Activated naive CD8-positive, alpha-beta T cell treated with anti-CD3 and anti-CD28 coated beads for 36 hours (primary cell): ENCODE results near the gene LEMD2. TPM values are rescaled to one million over a fixed set of nuclear protein-coding genes. Genes with fewer than 3 reads are reported as not detected.

Experiments
- DNase-seq: peaks from one replicate; pipeline ENCODE4 v3.0.0; 2021
- H3K27ac Mint-ChIP-seq: one replicate; pipeline ENCODE4 v1.8.0; 2022; ENCODE audit warnings: mild to moderate bottlenecking, moderate library complexity, mixed read lengths
- H3K27me3 Mint-ChIP-seq: one replicate; pipeline ENCODE4 v1.8.0; 2022; ENCODE audit warnings: mild to moderate bottlenecking, mixed read lengths
- H3K36me3 Mint-ChIP-seq: one replicate; pipeline ENCODE4 v1.8.0; 2021; ENCODE audit warnings: mild to moderate bottlenecking, mixed read lengths
- H3K4me1 Mint-ChIP-seq: one replicate; pipeline ENCODE4 v1.8.0; 2021; ENCODE audit warnings: mixed read lengths
- H3K4me3 Mint-ChIP-seq: one replicate; pipeline ENCODE4 v1.8.0; 2022; ENCODE audit warnings: mild to moderate bottlenecking, moderate library complexity, mixed read lengths
- H3K9me3 Mint-ChIP-seq: one replicate; pipeline ENCODE4 v1.8.0; 2022; ENCODE audit warnings: mixed read lengths
- total RNA-seq, 2 experiments: library from RNA; stranded (reverse); gene quantifications; one replicate each; pipeline ENCODE4 v1.2.3, GENCODE V29; 2021

The LEMD2 gene
- total RNA-seq, 2 experiments from 2014 or later = 33.1 to 38.8 TPM

- Mint-ChIP-seq H3K27me3 (no peaks in the 10 kb centered on the region), H3K9me3 (no peaks in the 10 kb centered on the region), H3K27ac (no peak overlapping the region), H3K36me3 (peaks cover 8% of the 10 kb centered on the region), H3K4me1 (peaks cover 33% of the 10 kb centered on the region), H3K4me3 (no peak overlapping the region)
- DNase-seq = no peak
Observed at GRCh38 chr6:33790379-33790778, 1.4 kb upstream of the LEMD2 start.

GRCh38 chr6:33789550-33789895 is 593 bp upstream of the LEMD2 start:
- DNase-seq = no peak
- H3K4me1 Mint-ChIP-seq = peaks cover 42% of the 10 kb centered on the region
- no peaks in the 10 kb centered on the region for H3K9me3 Mint-ChIP-seq
- no peaks in the 10 kb centered on the region for H3K27me3 Mint-ChIP-seq
- peaks cover 14% of the 10 kb centered on the region for H3K36me3 Mint-ChIP-seq
- H3K4me3 Mint-ChIP-seq = peak overlapping the region; percentile 78
- peak overlapping the region; percentile 82 for H3K27ac Mint-ChIP-seq

- Mint-ChIP-seq H3K36me3 (peaks cover 19% of the 10 kb centered on the region), H3K9me3 (no peaks in the 10 kb centered on the region), H3K27me3 (no peaks in the 10 kb centered on the region), H3K4me1 (peaks cover 45% of the 10 kb centered on the region), H3K27ac (peak overlapping the region; percentile 96), H3K4me3 (peak overlapping the region; percentile 94)
- DNase-seq = peak; percentile 72
Observed at GRCh38 chr6:33787954-33788693, 806 bp downstream of the LEMD2 start.

GRCh38 chr6:33787346-33787953 is 1.5 kb downstream of the LEMD2 start:
- Mint-ChIP-seq H3K36me3 (peaks cover 20% of the 10 kb centered on the region), H3K9me3 (no peaks in the 10 kb centered on the region), H3K27me3 (no peaks in the 10 kb centered on the region), H3K4me3 (peak overlapping the region; percentile 94), H3K27ac (peak overlapping the region; percentile 96), H3K4me1 (peaks cover 45% of the 10 kb centered on the region)
- DNase-seq = no peak

- no peaks in the 10 kb centered on the region for H3K9me3 Mint-ChIP-seq
- peak overlapping the region; percentile 43 for H3K4me3 Mint-ChIP-seq
- peaks cover 25% of the 10 kb centered on the region for H3K36me3 Mint-ChIP-seq
- no peaks in the 10 kb centered on the region for H3K27me3 Mint-ChIP-seq
- DNase-seq = no peak
- peak overlapping the region; percentile 43 for H3K27ac Mint-ChIP-seq
- H3K4me1 Mint-ChIP-seq = peaks cover 50% of the 10 kb centered on the region
Observed at GRCh38 chr6:33786736-33787135, 2.2 kb downstream of the LEMD2 start.

GRCh38 chr6:33785778-33786177 is 3.2 kb downstream of the LEMD2 start:
- Mint-ChIP-seq H3K9me3 (no peaks in the 10 kb centered on the region), H3K36me3 (peaks cover 25% of the 10 kb centered on the region), H3K27me3 (no peaks in the 10 kb centered on the region), H3K4me3 (no peak overlapping the region), H3K27ac (peak overlapping the region; percentile 35), H3K4me1 (peaks cover 50% of the 10 kb centered on the region)
- no peak for DNase-seq

- no peak for DNase-seq
- Mint-ChIP-seq H3K9me3 (no peaks in the 10 kb centered on the region), H3K4me1 (peaks cover 49% of the 10 kb centered on the region), H3K27me3 (no peaks in the 10 kb centered on the region), H3K27ac (no peak overlapping the region), H3K4me3 (no peak overlapping the region), H3K36me3 (peaks cover 29% of the 10 kb centered on the region)
Observed at GRCh38 chr6:33784787-33785186, 4.1 kb downstream of the LEMD2 start.

- no peak overlapping the region for H3K4me3 Mint-ChIP-seq
- peaks cover 42% of the 10 kb centered on the region for H3K4me1 Mint-ChIP-seq
- DNase-seq = no peak
- H3K36me3 Mint-ChIP-seq = peaks cover 31% of the 10 kb centered on the region
- no peaks in the 10 kb centered on the region for H3K27me3 Mint-ChIP-seq
- H3K9me3 Mint-ChIP-seq = no peaks in the 10 kb centered on the region
- H3K27ac Mint-ChIP-seq = no peak overlapping the region
Observed at GRCh38 chr6:33783781-33784520, 5.0 kb downstream of the LEMD2 start.

GRCh38 chr6:33782561-33782960 is 6.4 kb downstream of the LEMD2 start:
- Mint-ChIP-seq H3K27ac (no peak overlapping the region), H3K27me3 (no peaks in the 10 kb centered on the region), H3K4me3 (no peak overlapping the region), H3K9me3 (no peaks in the 10 kb centered on the region), H3K4me1 (peaks cover 39% of the 10 kb centered on the region), H3K36me3 (peaks cover 27% of the 10 kb centered on the region)
- no peak for DNase-seq

GRCh38 chr6:33781131-33781975 is 7.6 kb downstream of the LEMD2 start:
- peaks cover 27% of the 10 kb centered on the region for H3K4me1 Mint-ChIP-seq
- H3K36me3 Mint-ChIP-seq = peaks cover 33% of the 10 kb centered on the region
- H3K4me3 Mint-ChIP-seq = no peak overlapping the region
- no peak for DNase-seq
- no peaks in the 10 kb centered on the region for H3K9me3 Mint-ChIP-seq
- H3K27ac Mint-ChIP-seq = no peak overlapping the region
- H3K27me3 Mint-ChIP-seq = no peaks in the 10 kb centered on the region

GRCh38 chr6:33779895-33780294 is 9.0 kb downstream of the LEMD2 start:
- DNase-seq = no peak
- Mint-ChIP-seq H3K27ac (no peak overlapping the region), H3K9me3 (no peaks in the 10 kb centered on the region), H3K4me1 (peaks cover 12% of the 10 kb centered on the region), H3K36me3 (peaks cover 25% of the 10 kb centered on the region), H3K27me3 (no peaks in the 10 kb centered on the region), H3K4me3 (no peak overlapping the region)

- no peak overlapping the region for H3K4me3 Mint-ChIP-seq
- no peaks in the 10 kb centered on the region for H3K9me3 Mint-ChIP-seq
- H3K27me3 Mint-ChIP-seq = no peaks in the 10 kb centered on the region
- peaks cover 26% of the 10 kb centered on the region for H3K36me3 Mint-ChIP-seq
- peaks cover 8% of the 10 kb centered on the region for H3K4me1 Mint-ChIP-seq
- no peak overlapping the region for H3K27ac Mint-ChIP-seq
- no peak for DNase-seq
Observed at GRCh38 chr6:33779290-33779689, 9.6 kb downstream of the LEMD2 start.

GRCh38 chr6:33778444-33779121 is 10.3 kb downstream of the LEMD2 start:
- H3K4me1 Mint-ChIP-seq = peaks cover 7% of the 10 kb centered on the region
- H3K27me3 Mint-ChIP-seq = no peaks in the 10 kb centered on the region
- no peak for DNase-seq
- H3K4me3 Mint-ChIP-seq = no peak overlapping the region
- H3K27ac Mint-ChIP-seq = no peak overlapping the region
- no peaks in the 10 kb centered on the region for H3K9me3 Mint-ChIP-seq
- peaks cover 22% of the 10 kb centered on the region for H3K36me3 Mint-ChIP-seq
